Activated B cell treated with CpG ODN at 0.5 μM for 24 hours (primary cell): ENCODE measurements around the gene GALNT2. TPM values are rescaled to one million over a fixed set of nuclear protein-coding genes. Genes with fewer than 3 reads are reported as not detected.

ENCODE experiments used
- ATAC-seq: fragments of 200-7000 bp; cut with Tn5 transposase; one replicate; pipeline ENCODE4 v1.10.0; 2021; ENCODE audit warnings: low read depth, mild to moderate bottlenecking, moderate library complexity
- CTCF ChIA-PET: fragments of 350-600 bp; sonication (Branson Sonifier 250); formaldehyde crosslinking; loops from one replicate; lab custom pipeline; 2021; ENCODE audit warnings: antibody characterized with exemption; lab: Charles Lee
- POLR2A ChIA-PET: fragments of 350-600 bp; sonication (Branson Sonifier 250); formaldehyde crosslinking; loops from one replicate; lab custom pipeline; 2021; ENCODE audit warnings: antibody characterized with exemption; lab: Charles Lee
- DNase-seq: peaks from one replicate; pipeline ENCODE4 v3.0.0; 2022
- H3K27ac Mint-ChIP-seq: one replicate; pipeline ENCODE4 v1.8.0; 2020; ENCODE audit warnings: mixed read lengths
- H3K27me3 Mint-ChIP-seq: one replicate; pipeline ENCODE4 v1.8.0; 2021; ENCODE audit warnings: mixed read lengths
- H3K36me3 Mint-ChIP-seq: one replicate; pipeline ENCODE4 v1.8.0; 2021; ENCODE audit warnings: low read depth, mixed read lengths
- H3K4me1 Mint-ChIP-seq: one replicate; pipeline ENCODE4 v1.8.0; 2021; ENCODE audit warnings: mixed read lengths
- H3K4me3 Mint-ChIP-seq: one replicate; pipeline ENCODE4 v1.8.0; 2020; ENCODE audit warnings: mild to moderate bottlenecking, mixed read lengths
- H3K9me3 Mint-ChIP-seq: one replicate; pipeline ENCODE4 v1.8.0; 2020; ENCODE audit warnings: mixed read lengths
- CTCF ChIP-seq: fragments of 200-600 bp; IDR thresholded peaks from one replicate; pipeline ENCODE4 v1.8.0; 2022; ENCODE audit warnings: antibody characterized with exemption, mild to moderate bottlenecking
- intact Hi-C: fragments of 100-400 bp; cut with micrococcal nuclease; formaldehyde crosslinking; loops from one replicate; pipeline ENCODE4 v1.15.1; 2024
- total RNA-seq: library from RNA; stranded (reverse); gene quantifications from 2 replicates; pipeline ENCODE4 v1.2.3, GENCODE V29; 2022

Gene GALNT2
- total RNA-seq, 1 donor from 2014 or later = 108 TPM

- POLR2A ChIA-PET = interaction anchor here (1.0 to 1.5 kb wide), 2 partner anchors 10 to 20 kb away, joined by 5 read pairs; no protein-coding TSS in a partner anchor
- Mint-ChIP-seq H3K4me3 (no peak overlapping the region), H3K27me3 (no peaks in the 10 kb centered on the region), H3K36me3 (peaks cover 64% of the 10 kb centered on the region), H3K27ac (no peak overlapping the region), H3K4me1 (peaks cover 76% of the 10 kb centered on the region), H3K9me3 (no peaks in the 10 kb centered on the region)
- CTCF ChIA-PET = interaction anchor here (1.2 to 1.8 kb wide), 2 partner anchors 24 to 620 kb away, joined by 3 to 4 read pairs; no protein-coding TSS in a partner anchor
- no peak for ATAC-seq
- intact Hi-C loops = no loop called here
- DNase-seq = no peak
- TF ChIP-seq CTCF = no peak
These were observed 214.5 kb downstream of the GALNT2 start for GRCh38 chr1:230281556-230281955.

- DNase-seq (no peak), ATAC-seq (peak; percentile 44)
- H3K36me3 Mint-ChIP-seq = peaks cover 58% of the 10 kb centered on the region
- H3K4me1 Mint-ChIP-seq = peaks cover 70% of the 10 kb centered on the region
- H3K4me3 Mint-ChIP-seq = peak overlapping the region; percentile 61
- ChIA-PET POLR2A (interaction anchor here (1.0 to 1.5 kb wide), 2 partner anchors 9 to 19 kb away, joined by 5 read pairs; no protein-coding TSS in a partner anchor), CTCF (interaction anchor here (1.2 to 1.8 kb wide), 2 partner anchors 23 to 621 kb away, joined by 3 to 4 read pairs; no protein-coding TSS in a partner anchor)
- peak overlapping the region; percentile 66 for H3K27ac Mint-ChIP-seq
- H3K27me3 Mint-ChIP-seq = no peaks in the 10 kb centered on the region
- no peaks in the 10 kb centered on the region for H3K9me3 Mint-ChIP-seq
- TF ChIP-seq CTCF = no peak
- intact Hi-C loops = no loop called here
These were observed 215.1 kb downstream of the GALNT2 start for GRCh38 chr1:230282157-230282556.

- H3K9me3 Mint-ChIP-seq = no peaks in the 10 kb centered on the region
- ChIA-PET CTCF (no interaction called here), POLR2A (no interaction called here)
- DNase-seq (no peak), ATAC-seq (no peak)
- H3K4me1 Mint-ChIP-seq = peaks cover 67% of the 10 kb centered on the region
- intact Hi-C loops = no loop called here
- H3K4me3 Mint-ChIP-seq = no peak overlapping the region
- H3K27ac Mint-ChIP-seq = no peak overlapping the region
- peaks cover 45% of the 10 kb centered on the region for H3K36me3 Mint-ChIP-seq
- no peak for TF ChIP-seq CTCF
- no peaks in the 10 kb centered on the region for H3K27me3 Mint-ChIP-seq
These were observed 216.6 kb downstream of the GALNT2 start for GRCh38 chr1:230283678-230284077.

GRCh38 chr1:230284891-230285290, 217.9 kb downstream of the GALNT2 start:
- CTCF ChIA-PET = no interaction called here
- peak overlapping the region; percentile 37 for H3K27ac Mint-ChIP-seq

GRCh38 chr1:230285351-230285750, 218.3 kb downstream of the GALNT2 start:
- H3K4me3 Mint-ChIP-seq = no peak overlapping the region
- intact Hi-C loops = no loop called here
- H3K27me3 Mint-ChIP-seq = no peaks in the 10 kb centered on the region
- no peaks in the 10 kb centered on the region for H3K9me3 Mint-ChIP-seq
- peaks cover 28% of the 10 kb centered on the region for H3K36me3 Mint-ChIP-seq
- H3K27ac Mint-ChIP-seq = no peak overlapping the region
- TF ChIP-seq CTCF = no peak
- POLR2A ChIA-PET = no interaction called here
- CTCF ChIA-PET = no interaction called here
- DNase-seq (no peak), ATAC-seq (no peak)
- peaks cover 66% of the 10 kb centered on the region for H3K4me1 Mint-ChIP-seq

More at GRCh38 chr1:230284891-230285290, 217.9 kb downstream of the GALNT2 start:
- intact Hi-C loops = no loop called here
- POLR2A ChIA-PET = interaction anchor here (0.7 kb wide), 1 partner anchor 436 kb away, joined by 3 read pairs; no protein-coding TSS in a partner anchor
- no peak for TF ChIP-seq CTCF
- Mint-ChIP-seq H3K27me3 (no peaks in the 10 kb centered on the region), H3K4me3 (no peak overlapping the region), H3K4me1 (peaks cover 66% of the 10 kb centered on the region), H3K9me3 (no peaks in the 10 kb centered on the region), H3K36me3 (peaks cover 33% of the 10 kb centered on the region)
- ATAC-seq (no peak), DNase-seq (no peak)
